KMS-11 (cell line): ENCODE results near the gene MAP4K2.

Experiments
- H2AFZ ChIP-seq: fragments of 200-600 bp; sonication (generic); 2 replicates; pipeline ENCODE4 v1.6.1; 2016; ENCODE audit warnings: antibody characterized with exemption, mixed run types, low read depth
- H3K27ac ChIP-seq: fragments of 200-600 bp; sonication (generic); 2 replicates; pipeline ENCODE4 v1.6.1; 2016; ENCODE audit warnings: mild to moderate bottlenecking, mixed run types
- H3K27me3 ChIP-seq: fragments of 200-600 bp; sonication (generic); 2 replicates; pipeline ENCODE4 v1.6.1; 2017; ENCODE audit warnings: mild to moderate bottlenecking, low read depth, mixed run types, moderate library complexity; ENCODE audit not compliant: insufficient read depth
- H3K36me3 ChIP-seq: fragments of 200-600 bp; sonication (generic); 2 replicates; pipeline ENCODE4 v1.6.1; 2017; ENCODE audit warnings: mild to moderate bottlenecking, mixed run types; ENCODE audit not compliant: insufficient read depth
- H3K4me1 ChIP-seq: fragments of 200-600 bp; sonication (generic); 2 replicates; pipeline ENCODE4 v1.6.1; 2016; ENCODE audit warnings: mild to moderate bottlenecking, low read depth, mixed run types; ENCODE audit not compliant: poor library complexity, severe bottlenecking
- H3K4me2 ChIP-seq: fragments of 200-600 bp; sonication (generic); 2 replicates; pipeline ENCODE4 v1.7.0; 2016; ENCODE audit warnings: mild to moderate bottlenecking, mixed run types
- H3K4me3 ChIP-seq: fragments of 200-600 bp; sonication (generic); IDR thresholded peaks from 2 replicates; pipeline ENCODE4 v1.6.1; 2017; ENCODE audit warnings: low read depth, low read length, mixed read lengths; ENCODE audit not compliant: insufficient read depth
- H3K79me2 ChIP-seq: fragments of 200-600 bp; sonication (generic); 2 replicates; pipeline ENCODE4 v1.6.1; 2016; ENCODE audit warnings: low read depth, mixed run types; ENCODE audit not compliant: insufficient read depth
- H3K9ac ChIP-seq: fragments of 200-600 bp; sonication (generic); 2 replicates; pipeline ENCODE4 v1.6.1; 2016; ENCODE audit warnings: mild to moderate bottlenecking, mixed run types
- H4K20me1 ChIP-seq: fragments of 200-600 bp; sonication (generic); 2 replicates; pipeline ENCODE4 v1.6.1; 2016; ENCODE audit warnings: mild to moderate bottlenecking, mixed run types; ENCODE audit not compliant: insufficient read depth
- CTCF ChIP-seq: fragments of 200-600 bp; sonication (generic); conservative IDR thresholded peaks from 2 replicates; pipeline ENCODE4 v1.6.1; 2017; ENCODE audit warnings: low read depth, mild to moderate bottlenecking, antibody characterized with exemption, low read length, moderate library complexity, mixed read lengths

The MAP4K2 gene

GRCh38 chr11:64814712-64815187 lies 11.7 kb upstream of the MAP4K2 start:
- Histone ChIP-seq H3K4me2 (no peak overlapping the region), H3K27me3 (no peaks in the 10 kb centered on the region), H4K20me1 (no peaks in the 10 kb centered on the region), H3K79me2 (no peaks in the 10 kb centered on the region), H3K9ac (no peak overlapping the region), H3K4me1 (no peaks in the 10 kb centered on the region), H2AFZ (no peak overlapping the region), H3K36me3 (no peaks in the 10 kb centered on the region), H3K4me3 (no peak overlapping the region), H3K27ac (no peak overlapping the region)
- no peak for TF ChIP-seq CTCF

GRCh38 chr11:64813826-64814225 lies 10.8 kb upstream of the MAP4K2 start:
- TF ChIP-seq CTCF, result no peak
- no peaks in the 10 kb centered on the region for H3K36me3 ChIP-seq
- no peak overlapping the region for H3K4me3 ChIP-seq
- H3K4me1 ChIP-seq, result no peaks in the 10 kb centered on the region
- no peaks in the 10 kb centered on the region for H3K79me2 ChIP-seq
- H3K27ac ChIP-seq, result no peak overlapping the region
- no peak overlapping the region for H3K4me2 ChIP-seq
- no peak overlapping the region for H2AFZ ChIP-seq
- no peak overlapping the region for H3K9ac ChIP-seq
- H3K27me3 ChIP-seq, result no peaks in the 10 kb centered on the region
- H4K20me1 ChIP-seq, result no peaks in the 10 kb centered on the region

- Histone ChIP-seq H3K36me3 (no peaks in the 10 kb centered on the region), H3K79me2 (no peaks in the 10 kb centered on the region), H3K27ac (no peak overlapping the region), H3K4me2 (peak overlapping the region; percentile 70; the same call in 1 of the 2 replicates), H3K9ac (peak overlapping the region; percentile 52; the same call in 1 of the 2 replicates), H3K4me1 (no peaks in the 10 kb centered on the region), H4K20me1 (no peaks in the 10 kb centered on the region), H3K4me3 (peak overlapping the region; percentile 51), H2AFZ (peak overlapping the region; percentile 98), H3K27me3 (no peaks in the 10 kb centered on the region)
- TF ChIP-seq CTCF, result no peak
Observed at GRCh38 chr11:64810891-64811272, 7.9 kb upstream of the MAP4K2 start.

- H2AFZ ChIP-seq, result peak within 1 kb of the TSS; percentile 98
- TF ChIP-seq CTCF, result no peak
- no peaks in the 10 kb centered on the region for H3K79me2 ChIP-seq
- peak within 1 kb of the TSS; percentile 70; the same call in 1 of the 2 replicates for H3K4me2 ChIP-seq
- H3K27me3 ChIP-seq, result no peaks in the 10 kb centered on the region
- peak within 1 kb of the TSS; percentile 51 for H3K4me3 ChIP-seq
- no peaks in the 10 kb centered on the region for H3K4me1 ChIP-seq
- H4K20me1 ChIP-seq, result no peaks in the 10 kb centered on the region
- no peak within 1 kb of the TSS for H3K27ac ChIP-seq
- no peaks in the 10 kb centered on the region for H3K36me3 ChIP-seq
- H3K9ac ChIP-seq, result peak within 1 kb of the TSS; percentile 52; the same call in 1 of the 2 replicates
Observed at GRCh38 chr11:64810271-64810890, 7.4 kb upstream of the MAP4K2 start, which contains the start of gene MEN1. Gene MEN1 (minus strand): TSS chr11:64810551. CDS start chr11:64810109, 442 bp downstream.
